ENCODE measurements around the gene PIGU.

PIGU gene

GRCh38 chr20:34557936-34558319, 119.0 kb downstream of the PIGU start:
- no peak for DNase-seq (ENCODE audit: low read depth in 2 of 2)

- DNase-seq (ENCODE audit: low read depth in 2 of 2) = no peak
Observed at GRCh38 chr20:34553366-34553867, 123.5 kb downstream of the PIGU start.

- no peak for DNase-seq (ENCODE audit: low read depth in 2 of 2)
Observed at GRCh38 chr20:34552569-34552968, 124.3 kb downstream of the PIGU start.

- no peak for DNase-seq (ENCODE audit: low read depth in 2 of 2)
Observed at GRCh38 chr20:34549929-34550305, 127.0 kb downstream of the PIGU start.

GRCh38 chr20:34549291-34549928, 127.5 kb downstream of the PIGU start:
- DNase-seq (ENCODE audit: low read depth in 2 of 2) = no peak

GRCh38 chr20:34547844-34548613, 128.9 kb downstream of the PIGU start:
- no peak for DNase-seq (ENCODE audit: low read depth in 2 of 2)

- DNase-seq (ENCODE audit: low read depth in 2 of 2) = no peak
Observed at GRCh38 chr20:34546751-34547181, 130.1 kb downstream of the PIGU start.

GRCh38 chr20:34544109-34544796, 132.6 kb downstream of the PIGU start:
- DNase-seq (ENCODE audit: low read depth in 2 of 2) = no peak

- DNase-seq (ENCODE audit: low read depth in 2 of 2) = no peak
Observed at GRCh38 chr20:34543463-34544056, 133.3 kb downstream of the PIGU start.

GRCh38 chr20:34542439-34542838, 134.5 kb downstream of the PIGU start:
- no peak for DNase-seq (ENCODE audit: low read depth in 2 of 2)

GRCh38 chr20:34541917-34542316, 135.0 kb downstream of the PIGU start:
- DNase-seq (ENCODE audit: low read depth in 2 of 2) = no peak

GRCh38 chr20:34541264-34541901, 135.5 kb downstream of the PIGU start:
- no peak for DNase-seq (ENCODE audit: low read depth in 2 of 2)

GRCh38 chr20:34540596-34541263, 136.2 kb downstream of the PIGU start:
- DNase-seq (ENCODE audit: low read depth in 2 of 2) = no peak

GRCh38 chr20:34539756-34540155, 137.1 kb downstream of the PIGU start:
- DNase-seq (ENCODE audit: low read depth in 2 of 2) = no peak

GRCh38 chr20:34538671-34539123, 138.2 kb downstream of the PIGU start:
- DNase-seq (ENCODE audit: low read depth in 2 of 2) = no peak

- DNase-seq (ENCODE audit: low read depth in 2 of 2) = no peak
Observed at GRCh38 chr20:34537651-34538050, 139.2 kb downstream of the PIGU start.

GRCh38 chr20:34536798-34537394, 140.0 kb downstream of the PIGU start:
- no peak for DNase-seq (ENCODE audit: low read depth in 2 of 2)

GRCh38 chr20:34535857-34536256, 141.0 kb downstream of the PIGU start:
- DNase-seq (ENCODE audit: low read depth in 2 of 2) = no peak

GRCh38 chr20:34535301-34535840, 141.5 kb downstream of the PIGU start:
- no peak for DNase-seq (ENCODE audit: low read depth in 2 of 2)

- no peak for DNase-seq (ENCODE audit: low read depth in 2 of 2)
Observed at GRCh38 chr20:34534391-34535165, 142.3 kb downstream of the PIGU start.
